ENCODE results near the gene ARID5B.

ARID5B gene

DNA sequence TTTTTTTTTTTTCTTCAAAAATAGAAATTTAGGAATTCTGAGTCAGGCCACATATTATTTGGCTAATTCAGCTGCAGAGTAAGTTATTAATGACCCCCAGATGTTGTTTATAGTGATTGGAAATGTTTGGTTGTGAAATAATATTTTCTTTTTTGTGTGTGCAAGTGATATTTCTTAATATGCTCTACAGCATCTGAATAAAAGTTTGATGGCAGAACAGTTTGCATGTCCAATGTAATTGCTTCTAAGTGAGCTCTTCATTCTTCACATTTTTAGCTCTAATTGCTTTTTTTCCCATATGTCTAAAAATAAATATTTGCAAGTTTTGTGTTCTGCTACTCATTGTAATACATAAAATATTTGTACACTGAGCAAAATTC is 116.0 kb downstream of the ARID5B start (continued):
- TF ChIP-seq, protein P1, sequence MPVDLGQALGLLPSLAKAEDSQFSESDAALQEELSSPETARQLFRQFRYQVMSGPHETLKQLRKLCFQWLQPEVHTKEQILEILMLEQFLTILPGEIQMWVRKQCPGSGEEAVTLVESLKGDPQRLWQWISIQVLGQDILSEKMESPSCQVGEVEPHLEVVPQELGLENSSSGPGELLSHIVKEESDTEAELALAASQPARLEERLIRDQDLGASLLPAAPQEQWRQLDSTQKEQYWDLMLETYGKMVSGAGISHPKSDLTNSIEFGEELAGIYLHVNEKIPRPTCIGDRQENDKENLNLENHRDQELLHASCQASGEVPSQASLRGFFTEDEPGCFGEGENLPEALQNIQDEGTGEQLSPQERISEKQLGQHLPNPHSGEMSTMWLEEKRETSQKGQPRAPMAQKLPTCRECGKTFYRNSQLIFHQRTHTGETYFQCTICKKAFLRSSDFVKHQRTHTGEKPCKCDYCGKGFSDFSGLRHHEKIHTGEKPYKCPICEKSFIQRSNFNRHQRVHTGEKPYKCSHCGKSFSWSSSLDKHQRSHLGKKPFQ (tag by site-specific recombination; IDR thresholded peaks at IDR 0.05): no peak
- no peak for TF ChIP-seq ZNF544 (tag by site-specific recombination; IDR thresholded peaks at IDR 0.05)
- no peak for TF ChIP-seq GLI2 (tag by site-specific recombination; IDR thresholded peaks at IDR 0.05; ENCODE audit: borderline replicate concordance, low read depth)
- no peak for TF ChIP-seq ZNF585B (tag by site-specific recombination; IDR thresholded peaks at IDR 0.05)
- no peak for TF ChIP-seq ZNF510 (tag by site-specific recombination; IDR thresholded peaks at IDR 0.05; ENCODE audit: insufficient replicate concordance)
- TF ChIP-seq SP3 (tag by site-specific recombination; IDR thresholded peaks at IDR 0.05): no peak
- TF ChIP-seq HOXD13 (CRISPR knock-in tag; IDR thresholded peaks at IDR 0.05; ENCODE audit: borderline replicate concordance): no peak

DNA sequence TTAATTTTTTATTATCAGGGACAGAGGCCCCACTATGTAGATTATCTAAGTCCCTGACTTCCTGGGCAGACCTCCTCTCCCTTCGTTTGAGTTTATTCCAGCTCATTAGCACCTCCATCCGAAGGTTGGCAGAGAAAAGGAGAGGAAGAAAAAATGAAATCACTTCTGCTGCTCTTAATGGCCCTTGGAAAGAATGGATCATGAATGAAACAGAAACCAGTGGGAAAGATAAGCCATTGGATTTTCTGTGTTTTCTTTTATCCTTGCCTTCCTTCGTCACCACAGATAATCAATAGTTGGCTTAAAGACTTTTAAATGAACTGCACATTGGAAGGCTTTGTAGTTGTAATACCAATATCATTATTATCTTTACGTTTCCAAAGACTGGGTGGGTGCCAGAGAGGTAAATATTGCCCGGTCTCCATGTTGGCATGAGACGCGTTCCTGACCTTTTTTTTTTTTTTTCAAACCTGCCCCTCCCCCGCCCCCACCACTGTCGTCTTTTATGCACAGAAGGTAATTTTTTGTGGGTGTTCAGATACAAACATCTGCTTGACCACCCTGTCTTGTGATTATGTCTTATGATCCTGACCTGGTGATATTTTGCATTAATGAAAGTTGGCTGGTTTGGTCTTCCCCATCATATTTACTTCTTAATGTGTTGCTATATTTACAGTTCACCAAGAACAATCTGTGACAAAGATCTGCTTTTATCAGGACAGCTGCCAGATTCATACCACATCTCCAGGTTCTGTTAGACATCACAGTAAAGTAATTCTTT is 116.8 kb downstream of the ARID5B start:
- ChIA-PET CTCF (interaction anchor here (0.8 kb wide), 1 partner anchor 8 kb away, joined by 3 read pairs; no protein-coding TSS in a partner anchor), POLR2A (no interaction called here)

DNA sequence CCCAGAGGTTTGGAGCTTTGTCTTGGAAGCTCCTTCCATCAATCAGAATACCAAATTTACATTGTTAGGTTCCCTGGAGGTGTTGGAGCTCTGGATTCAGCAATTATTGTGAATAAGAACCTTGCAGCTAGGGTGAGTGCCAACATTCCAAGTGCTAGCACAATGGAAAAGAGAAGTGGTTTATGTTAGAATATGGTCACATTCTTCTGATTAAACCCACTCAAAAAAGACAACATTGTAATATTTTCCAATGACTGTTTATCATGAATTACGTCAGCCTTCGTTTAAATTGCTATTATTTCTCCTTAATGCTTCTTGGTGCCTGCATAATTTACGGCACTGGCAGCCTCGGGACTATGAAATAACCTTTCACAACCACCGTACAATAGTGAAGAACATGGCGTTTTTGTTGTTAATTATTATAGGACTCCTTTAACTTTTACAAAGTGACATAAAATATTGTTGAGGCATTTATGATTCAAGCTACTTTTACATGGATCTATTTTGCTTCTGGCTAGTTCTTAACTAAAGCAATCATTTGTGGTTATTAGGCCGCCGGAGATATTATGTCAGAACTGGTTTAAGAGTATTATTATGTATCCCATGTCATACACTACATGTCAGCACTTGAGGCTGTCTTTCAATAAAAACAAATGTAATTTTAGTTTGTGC is 117.7 kb downstream of the ARID5B start:
- Histone ChIP-seq H3K4me1 (ENCODE audit: control insufficient read depth, insufficient read depth, low read length) (peaks cover 32% of the 10 kb centered on the region), H3K36me3 (ENCODE audit: control insufficient read depth in 2 of 2, insufficient read depth in 1 of 2, low read length in 2 of 2) (no peaks in the 10 kb centered on the region), H3K9me3 (ENCODE audit: control insufficient read depth, insufficient read depth, low read depth, low read length) (no peaks in the 10 kb centered on the region), H3K4me3 (ENCODE audit: low read depth, low read length) (no peak overlapping the region), H3K27ac (ENCODE audit: extremely low read depth, low read depth, low read length) (peak overlapping the region; percentile 32)
- POLR2A ChIA-PET: interaction anchor here (1.0 kb wide), 1 partner anchor 35 kb away, joined by 5 read pairs; no protein-coding TSS in a partner anchor
- CTCF ChIA-PET: interaction anchor here (0.6 to 0.8 kb wide), 2 partner anchors 15 to 19 kb away, joined by 3 to 4 read pairs; no protein-coding TSS in a partner anchor
- TF ChIP-seq ZNF654 (tag by site-specific recombination; IDR thresholded peaks at IDR 0.05; ENCODE audit: low read depth): 0 out of 2 replicates have a peak, but pooled peaks have one; percentile 6
- TF ChIP-seq SCRT1 (tag by site-specific recombination; IDR thresholded peaks at IDR 0.05; ENCODE audit: borderline replicate concordance): no peak
- peak; percentile 96 for TF ChIP-seq ZNF366 (tag by site-specific recombination; conservative IDR thresholded peaks at IDR 0.05)
- peak; percentile 35; the same call in 1 of the 2 replicates for TF ChIP-seq ZNF596 (tag by site-specific recombination; IDR thresholded peaks at IDR 0.05)
- TF ChIP-seq, protein P2, sequence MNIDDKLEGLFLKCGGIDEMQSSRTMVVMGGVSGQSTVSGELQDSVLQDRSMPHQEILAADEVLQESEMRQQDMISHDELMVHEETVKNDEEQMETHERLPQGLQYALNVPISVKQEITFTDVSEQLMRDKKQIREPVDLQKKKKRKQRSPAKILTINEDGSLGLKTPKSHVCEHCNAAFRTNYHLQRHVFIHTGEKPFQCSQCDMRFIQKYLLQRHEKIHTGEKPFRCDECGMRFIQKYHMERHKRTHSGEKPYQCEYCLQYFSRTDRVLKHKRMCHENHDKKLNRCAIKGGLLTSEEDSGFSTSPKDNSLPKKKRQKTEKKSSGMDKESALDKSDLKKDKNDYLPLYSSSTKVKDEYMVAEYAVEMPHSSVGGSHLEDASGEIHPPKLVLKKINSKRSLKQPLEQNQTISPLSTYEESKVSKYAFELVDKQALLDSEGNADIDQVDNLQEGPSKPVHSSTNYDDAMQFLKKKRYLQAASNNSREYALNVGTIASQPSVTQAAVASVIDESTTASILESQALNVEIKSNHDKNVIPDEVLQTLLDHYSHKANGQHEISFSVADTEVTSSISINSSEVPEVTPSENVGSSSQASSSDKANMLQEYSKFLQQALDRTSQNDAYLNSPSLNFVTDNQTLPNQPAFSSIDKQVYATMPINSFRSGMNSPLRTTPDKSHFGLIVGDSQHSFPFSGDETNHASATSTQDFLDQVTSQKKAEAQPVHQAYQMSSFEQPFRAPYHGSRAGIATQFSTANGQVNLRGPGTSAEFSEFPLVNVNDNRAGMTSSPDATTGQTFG (tag by site-specific recombination; IDR thresholded peaks at IDR 0.05; ENCODE audit: borderline replicate concordance): no peak
- no peak for TF ChIP-seq ZNF341 (tag by site-specific recombination; IDR thresholded peaks at IDR 0.05; ENCODE audit: low read depth)
- peak; percentile 61; the same call in 1 of the 2 replicates for TF ChIP-seq ZBTB21 (tag by site-specific recombination; IDR thresholded peaks at IDR 0.05)
- TF ChIP-seq GLIS2 (tag by site-specific recombination; IDR thresholded peaks at IDR 0.05): no peak
- TF ChIP-seq ZFP3 (tag by site-specific recombination; IDR thresholded peaks at IDR 0.05; ENCODE audit: low read depth): no peak

More for the DNA sequence above, 116.8 kb downstream of the ARID5B start:
- TF ChIP-seq YY2 (tag by site-specific recombination; IDR thresholded peaks at IDR 0.05): no peak
- TF ChIP-seq PRDM1 (tag by site-specific recombination; IDR thresholded peaks at IDR 0.05): 0 out of 2 replicates have a peak, but pooled peaks have one; percentile 37
- peak; percentile 28; the same call in 1 of the 2 replicates for TF ChIP-seq KLF16 (tag by site-specific recombination; IDR thresholded peaks at IDR 0.05)
- TF ChIP-seq ZNF2 (tag by site-specific recombination; IDR thresholded peaks at IDR 0.05): 0 out of 2 replicates have a peak, but pooled peaks have one; percentile 15
- TF ChIP-seq IKZF3 (tag by site-specific recombination; IDR thresholded peaks at IDR 0.05): peak; percentile 60; the same call in 1 of the 2 replicates
- 0 out of 2 replicates have a peak, but pooled peaks have one; percentile 48 for TF ChIP-seq BCL11B (tag by site-specific recombination; IDR thresholded peaks at IDR 0.05; ENCODE audit: low read depth)
- TF ChIP-seq KLF1 (tag by site-specific recombination; IDR thresholded peaks at IDR 0.05): no peak
- TF ChIP-seq, protein P3, sequence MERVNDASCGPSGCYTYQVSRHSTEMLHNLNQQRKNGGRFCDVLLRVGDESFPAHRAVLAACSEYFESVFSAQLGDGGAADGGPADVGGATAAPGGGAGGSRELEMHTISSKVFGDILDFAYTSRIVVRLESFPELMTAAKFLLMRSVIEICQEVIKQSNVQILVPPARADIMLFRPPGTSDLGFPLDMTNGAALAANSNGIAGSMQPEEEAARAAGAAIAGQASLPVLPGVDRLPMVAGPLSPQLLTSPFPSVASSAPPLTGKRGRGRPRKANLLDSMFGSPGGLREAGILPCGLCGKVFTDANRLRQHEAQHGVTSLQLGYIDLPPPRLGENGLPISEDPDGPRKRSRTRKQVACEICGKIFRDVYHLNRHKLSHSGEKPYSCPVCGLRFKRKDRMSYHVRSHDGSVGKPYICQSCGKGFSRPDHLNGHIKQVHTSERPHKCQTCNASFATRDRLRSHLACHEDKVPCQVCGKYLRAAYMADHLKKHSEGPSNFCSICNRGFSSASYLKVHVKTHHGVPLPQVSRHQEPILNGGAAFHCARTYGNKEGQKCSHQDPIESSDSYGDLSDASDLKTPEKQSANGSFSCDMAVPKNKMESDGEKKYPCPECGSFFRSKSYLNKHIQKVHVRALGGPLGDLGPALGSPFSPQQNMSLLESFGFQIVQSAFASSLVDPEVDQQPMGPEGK (tag by site-specific recombination; IDR thresholded peaks at IDR 0.05): 0 out of 2 replicates have a peak, but pooled peaks have one; percentile 22
- TF ChIP-seq ZNF600 (tag by site-specific recombination; IDR thresholded peaks at IDR 0.05): no peak
- TF ChIP-seq, protein P4, sequence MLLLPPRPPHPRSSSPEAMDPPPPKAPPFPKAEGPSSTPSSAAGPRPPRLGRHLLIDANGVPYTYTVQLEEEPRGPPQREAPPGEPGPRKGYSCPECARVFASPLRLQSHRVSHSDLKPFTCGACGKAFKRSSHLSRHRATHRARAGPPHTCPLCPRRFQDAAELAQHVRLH (tag by site-specific recombination; IDR thresholded peaks at IDR 0.05): 0 out of 2 replicates have a peak, but pooled peaks have one; percentile 51
- TF ChIP-seq ZNF544 (tag by site-specific recombination; IDR thresholded peaks at IDR 0.05): no peak
- TF ChIP-seq FEZF1 (tag by site-specific recombination; IDR thresholded peaks at IDR 0.05): peak; percentile 51
- TF ChIP-seq, protein P5, sequence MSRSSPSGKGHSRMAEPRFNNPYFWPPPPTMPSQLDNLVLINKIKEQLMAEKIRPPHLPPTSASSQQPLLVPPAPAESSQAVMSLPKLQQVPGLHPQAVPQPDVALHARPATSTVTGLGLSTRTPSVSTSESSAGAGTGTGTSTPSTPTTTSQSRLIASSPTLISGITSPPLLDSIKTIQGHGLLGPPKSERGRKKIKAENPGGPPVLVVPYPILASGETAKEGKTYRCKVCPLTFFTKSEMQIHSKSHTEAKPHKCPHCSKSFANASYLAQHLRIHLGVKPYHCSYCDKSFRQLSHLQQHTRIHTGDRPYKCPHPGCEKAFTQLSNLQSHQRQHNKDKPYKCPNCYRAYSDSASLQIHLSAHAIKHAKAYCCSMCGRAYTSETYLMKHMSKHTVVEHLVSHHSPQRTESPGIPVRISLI (tag by site-specific recombination; IDR thresholded peaks at IDR 0.05): 0 out of 2 replicates have a peak, but pooled peaks have one; percentile 34
- Histone ChIP-seq H3K4me3 (ENCODE audit: low read depth, low read length) (no peak overlapping the region), H3K4me1 (ENCODE audit: control insufficient read depth, insufficient read depth, low read length) (peaks cover 32% of the 10 kb centered on the region), H3K36me3 (ENCODE audit: control insufficient read depth in 2 of 2, insufficient read depth in 1 of 2, low read length in 2 of 2) (no peaks in the 10 kb centered on the region), H3K27ac (ENCODE audit: extremely low read depth, low read depth, low read length) (peak overlapping the region; percentile 32; the same call in 1 of the 2 replicates), H3K9me3 (ENCODE audit: control insufficient read depth, insufficient read depth, low read depth, low read length) (no peaks in the 10 kb centered on the region)

Measured in HEK293 (cell line).